GM18907 (cell line): Measurements from ENCODE around the gene SLC5A1.

Experiments
- ATAC-seq: cut with Tn5 transposase; IDR thresholded peaks from one replicate; pipeline ENCODE4 v1.9.1; 2021; ENCODE audit warnings: mild to moderate bottlenecking, moderate library complexity; ENCODE audit not compliant: unreplicated experiment

The SLC5A1 gene

DNA sequence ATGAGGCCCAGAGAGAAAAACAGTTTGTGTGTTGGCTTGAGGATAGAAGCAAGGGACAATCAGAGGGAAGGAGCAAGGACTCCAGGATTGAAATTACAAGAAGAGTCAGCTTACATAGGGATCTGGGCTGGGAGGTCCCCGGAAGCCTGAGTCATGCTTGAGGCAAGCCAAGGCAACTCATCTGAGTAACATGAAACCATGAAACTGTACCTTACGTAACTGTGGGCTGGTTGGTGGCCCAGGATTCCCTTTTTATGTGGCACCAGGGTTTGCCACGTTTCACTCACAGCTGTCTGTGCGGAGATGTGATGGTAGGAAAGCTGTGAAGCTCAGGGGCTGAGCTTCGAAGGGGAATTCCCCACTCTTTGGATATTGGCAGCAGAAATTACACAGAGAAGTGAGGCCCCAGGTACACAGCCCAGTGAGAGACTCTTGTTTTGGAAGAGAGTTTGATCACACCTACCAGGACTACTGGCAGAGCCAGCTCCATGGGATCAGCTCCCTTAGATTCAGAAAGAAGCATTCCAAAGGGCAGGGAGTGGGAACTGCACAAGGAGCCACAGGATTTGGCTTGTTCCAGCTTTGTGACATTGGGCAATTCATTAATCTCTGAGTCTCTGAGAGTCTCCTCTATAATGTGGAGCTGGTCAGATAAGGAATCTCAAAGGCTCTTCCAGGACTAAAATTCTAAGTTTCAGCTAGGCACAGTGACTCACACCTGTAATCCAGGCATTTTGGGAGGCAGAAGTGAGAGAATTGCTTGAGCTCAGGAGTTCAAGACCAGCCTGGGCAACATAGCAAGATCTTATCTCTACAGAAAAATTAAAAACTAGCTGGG lies 7.8 kb downstream of the SLC5A1 start:
- no peak for ATAC-seq

- ATAC-seq = no peak
Measured at GRCh38 chr22:32052244-32052643, 9.2 kb downstream of the SLC5A1 start.

- no peak for ATAC-seq
Measured at GRCh38 chr22:32052936-32053791, 10.1 kb downstream of the SLC5A1 start.

DNA sequence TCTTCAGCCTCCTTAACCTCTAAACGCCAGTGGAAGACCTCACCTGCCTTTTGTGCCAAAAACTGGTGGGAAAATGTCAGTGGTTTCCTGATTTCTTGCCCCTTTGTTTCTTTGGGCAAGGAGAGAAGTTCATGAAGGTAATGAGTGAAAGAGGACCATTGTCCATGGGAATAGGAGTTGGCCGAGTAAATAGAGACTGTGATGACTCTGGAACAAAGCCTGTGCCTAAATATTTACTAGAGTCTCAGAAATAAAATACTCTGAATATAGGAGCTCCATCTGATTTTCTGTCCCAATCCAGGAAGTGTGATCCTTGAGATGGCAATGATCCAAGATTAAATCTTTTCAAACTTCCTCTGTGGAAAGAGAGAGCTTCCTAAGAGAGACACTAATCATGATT lies 12.0 kb downstream of the SLC5A1 start:
- no peak for ATAC-seq

GRCh38 chr22:32058656-32059260 lies 15.7 kb downstream of the SLC5A1 start:
- ATAC-seq = no peak

- no peak for ATAC-seq
Measured at GRCh38 chr22:32059426-32059825, 16.4 kb downstream of the SLC5A1 start.

- ATAC-seq = no peak
Measured at GRCh38 chr22:32063701-32064100, 20.6 kb downstream of the SLC5A1 start.

DNA sequence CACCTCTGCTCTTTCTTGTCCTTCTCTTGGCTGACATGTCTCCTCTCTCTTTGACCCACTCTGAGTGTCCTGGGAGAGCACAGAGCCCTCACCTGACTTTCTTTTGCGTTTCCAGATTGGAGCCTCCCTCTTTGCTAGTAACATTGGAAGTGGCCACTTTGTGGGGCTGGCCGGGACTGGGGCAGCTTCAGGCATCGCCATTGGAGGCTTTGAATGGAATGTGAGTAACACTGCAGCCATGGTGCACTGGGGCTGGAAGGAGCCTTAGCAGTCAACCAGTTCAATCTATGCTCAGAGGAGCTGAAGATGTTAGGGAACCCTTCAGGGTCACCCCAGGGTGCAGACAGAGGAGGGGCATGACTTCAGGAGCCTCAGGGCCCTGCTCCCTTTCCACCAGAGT lies 23.8 kb downstream of the SLC5A1 start:
- ATAC-seq = no peak

DNA sequence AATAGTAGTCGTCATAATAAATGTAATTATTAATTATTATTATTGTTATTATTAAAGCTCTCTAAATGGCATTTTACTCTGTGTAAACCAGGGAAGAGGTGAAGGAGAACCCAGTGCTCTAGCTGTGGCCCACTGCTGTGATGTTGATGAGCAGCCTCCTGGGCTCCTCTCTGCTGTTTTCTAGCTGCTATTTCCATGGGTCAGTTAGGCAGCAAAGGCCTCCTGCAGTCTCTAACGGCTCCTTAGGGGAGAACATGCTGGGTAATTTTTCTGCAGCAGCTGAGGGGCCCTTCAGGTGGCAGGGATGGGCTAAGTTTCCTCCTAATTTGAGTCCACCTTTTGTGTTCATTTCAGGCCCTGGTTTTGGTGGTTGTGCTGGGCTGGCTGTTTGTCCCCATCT lies 24.6 kb downstream of the SLC5A1 start:
- no peak for ATAC-seq

DNA sequence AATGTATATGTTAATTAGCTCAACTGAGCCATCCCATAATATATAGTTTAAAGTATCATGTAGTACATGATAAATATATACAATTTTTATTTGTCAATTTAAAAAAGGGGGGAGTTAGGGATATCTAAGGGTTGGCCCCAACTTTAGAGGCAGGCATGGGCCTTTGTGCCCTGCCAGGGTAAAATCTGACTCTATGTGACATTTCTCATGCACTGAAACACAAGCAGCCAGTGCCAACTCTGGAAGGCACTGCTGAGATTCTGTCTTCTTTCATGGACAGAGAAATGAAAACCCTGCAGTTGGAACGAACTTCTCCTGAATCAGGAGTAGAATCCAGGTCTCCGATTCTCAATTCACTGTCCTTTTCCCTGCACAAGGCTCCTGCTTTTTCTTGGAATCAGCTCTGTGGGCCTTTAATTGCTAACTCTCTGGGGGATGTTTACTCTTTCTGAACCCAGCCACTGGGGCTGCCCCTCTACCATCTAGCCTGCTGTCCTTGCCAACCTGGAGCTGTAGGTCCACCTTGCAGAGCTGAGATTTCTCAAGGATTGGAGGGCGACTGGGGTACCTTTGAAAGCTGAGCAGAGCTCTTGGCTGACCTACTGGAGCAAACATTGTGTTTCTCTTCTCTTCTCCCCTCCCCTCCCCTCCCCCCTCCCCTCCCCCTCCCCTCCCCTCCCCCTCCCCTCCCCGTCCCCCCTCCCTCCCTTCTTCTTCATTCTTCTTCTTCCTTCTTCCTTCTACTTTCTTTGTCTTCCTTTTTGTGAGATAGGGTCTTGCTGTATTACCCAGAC lies 26.7 kb downstream of the SLC5A1 start:
- no peak for ATAC-seq

DNA sequence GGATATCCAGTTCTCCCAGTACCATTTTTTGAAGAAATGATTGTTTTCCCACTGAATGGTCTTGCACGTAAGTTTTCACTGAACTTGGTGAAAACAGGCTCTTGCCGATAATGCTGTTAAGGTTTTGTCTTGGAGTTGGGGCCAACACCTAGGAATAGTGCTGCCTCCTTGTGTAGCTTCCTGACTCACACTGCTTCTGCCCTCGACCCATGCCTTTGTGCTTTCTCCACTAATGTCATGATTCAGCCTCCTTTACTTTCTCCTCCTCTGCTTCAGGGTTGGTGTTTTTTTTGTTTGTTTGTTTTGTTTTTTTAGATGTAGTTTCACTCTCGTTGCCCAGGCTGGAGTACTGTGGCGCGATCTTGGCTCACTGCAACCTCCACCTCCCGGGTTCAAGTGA lies 30.2 kb downstream of the SLC5A1 start:
- ATAC-seq = no peak

DNA sequence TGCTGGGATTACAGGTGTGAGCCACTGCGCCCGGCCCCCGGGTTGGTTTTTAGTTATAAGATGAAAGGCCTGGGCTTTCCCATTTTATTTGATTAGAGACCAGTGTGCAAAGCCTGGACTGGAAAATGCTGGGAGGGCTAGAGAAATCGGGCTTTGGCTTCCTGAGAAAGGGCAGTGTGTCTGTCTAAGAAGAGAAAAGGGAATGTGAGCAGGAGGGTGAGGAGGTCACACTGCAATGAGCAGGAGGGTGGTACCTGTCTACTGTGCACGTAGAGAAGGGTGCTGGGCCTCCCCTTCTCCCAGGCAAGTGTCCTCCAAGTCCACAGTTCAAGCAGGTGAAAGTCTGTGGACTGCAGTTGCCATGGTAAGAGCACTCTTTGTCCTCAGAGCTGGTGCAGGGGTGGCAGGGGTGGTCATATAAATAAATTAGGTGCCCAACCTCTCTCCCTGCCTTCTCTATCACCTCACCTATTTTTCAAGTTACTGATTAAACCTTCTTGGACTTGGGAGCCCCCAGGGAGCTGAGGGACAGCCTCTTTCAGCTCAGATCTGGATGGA lies 30.8 kb downstream of the SLC5A1 start:
- ATAC-seq = no peak

GRCh38 chr22:32075997-32076760 lies 33.1 kb downstream of the SLC5A1 start:
- no peak for ATAC-seq

- no peak for ATAC-seq
Measured at GRCh38 chr22:32076761-32077084, 33.7 kb downstream of the SLC5A1 start.

GRCh38 chr22:32077151-32077550 lies 34.1 kb downstream of the SLC5A1 start:
- ATAC-seq = no peak

- ATAC-seq = no peak
Measured at GRCh38 chr22:32079130-32080089, 36.3 kb downstream of the SLC5A1 start.

DNA sequence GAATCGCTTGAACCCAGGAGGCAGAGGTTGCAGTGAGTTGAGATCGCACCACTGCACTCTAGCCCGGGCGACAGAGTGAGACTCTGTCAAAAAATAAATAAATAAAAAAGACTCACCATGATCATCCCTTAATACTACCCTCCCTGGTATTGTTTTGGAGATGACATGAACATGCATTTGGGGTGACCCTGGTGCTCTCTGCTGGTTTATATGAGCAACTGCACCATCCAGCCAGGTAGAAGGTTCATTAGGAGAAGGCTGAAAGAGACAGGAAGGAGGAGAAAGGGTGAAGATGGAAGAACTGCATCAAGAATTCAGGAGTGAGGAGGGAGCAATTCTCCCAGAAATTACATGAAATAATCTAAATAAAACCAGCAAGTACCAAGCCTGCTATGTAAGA lies 37.8 kb downstream of the SLC5A1 start:
- no peak for ATAC-seq

DNA sequence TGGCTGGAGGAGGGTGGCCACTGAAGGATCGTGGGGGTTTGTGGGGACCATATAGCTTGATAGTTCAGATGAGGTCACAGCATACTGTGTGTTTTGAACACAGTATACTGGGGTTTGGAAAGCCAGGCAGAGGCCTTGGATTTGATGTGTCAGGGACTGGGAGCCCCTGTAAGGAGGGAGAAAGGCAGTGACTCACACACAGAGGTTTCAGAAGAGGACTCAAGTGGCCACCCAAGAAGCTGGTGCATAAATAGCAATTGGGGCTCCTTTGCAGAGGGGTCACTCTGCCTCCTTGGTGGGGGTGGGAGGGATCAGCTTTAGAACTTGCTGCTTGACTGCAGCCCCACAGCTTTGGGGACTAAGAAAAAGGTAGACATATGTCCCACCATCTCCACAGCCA lies 39.3 kb downstream of the SLC5A1 start:
- no peak for ATAC-seq

- no peak for ATAC-seq
Measured at GRCh38 chr22:32083000-32083399, 39.9 kb downstream of the SLC5A1 start.
